Measurements from ENCODE around the gene SFXN2.

The SFXN2 gene

DNA sequence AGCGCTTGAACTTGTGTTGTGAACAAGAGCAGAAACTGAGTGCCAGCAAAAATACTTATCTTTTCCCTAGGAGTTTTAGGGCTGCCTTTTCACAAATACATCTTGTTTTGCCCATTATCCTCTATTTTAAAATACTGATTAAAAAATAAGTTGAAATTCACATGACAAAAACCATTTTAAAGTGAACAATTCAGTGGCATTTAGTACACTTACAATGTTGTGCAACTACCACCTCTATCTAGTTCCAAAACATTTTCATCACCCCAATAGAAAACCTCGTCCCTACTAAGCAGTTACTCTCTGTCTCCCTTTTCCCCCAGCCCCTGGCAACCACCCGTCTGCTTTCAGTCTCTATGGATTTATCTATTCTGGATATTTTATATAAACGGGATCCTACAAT is 30.7 kb downstream of the SFXN2 start:
- H3K27me3 ChIP-seq: no peaks in the 10 kb centered on the region
- no peak for DNase-seq
- no peak overlapping the region for H3K4me3 ChIP-seq (ENCODE audit: low read depth, low read length)

DNA sequence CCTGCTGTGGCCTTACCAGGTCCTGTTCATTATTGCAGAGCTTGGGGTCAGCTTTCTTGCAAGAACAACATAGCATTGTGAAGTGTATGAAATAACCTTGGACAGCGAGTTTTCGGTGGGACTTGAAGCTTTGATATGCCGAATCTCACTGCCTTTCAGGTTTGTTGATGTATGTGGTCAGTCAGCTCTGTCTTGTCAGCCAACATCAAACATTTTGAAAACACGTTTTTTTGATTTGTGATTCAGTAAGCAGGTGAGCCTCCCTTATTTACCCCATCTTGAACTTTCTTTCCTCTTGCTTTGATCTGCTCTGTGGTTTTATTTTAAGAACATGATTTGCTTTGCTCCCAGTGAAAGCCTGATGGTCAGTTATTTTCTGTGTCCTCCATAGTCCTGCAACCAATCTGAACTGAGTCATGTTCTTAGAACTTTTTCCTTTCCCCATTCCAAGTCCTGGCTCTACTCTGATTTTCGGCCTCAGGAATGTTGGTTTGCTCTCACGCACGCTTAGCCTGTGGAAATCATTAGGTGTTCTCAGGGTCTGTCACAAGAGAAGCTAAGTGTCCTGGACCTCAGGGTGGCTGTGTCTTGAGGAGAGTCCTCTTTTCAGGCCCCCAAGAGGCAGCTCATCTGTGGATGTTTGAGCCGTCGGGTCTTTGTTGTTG is 38.0 kb downstream of the SFXN2 start:
- DNase-seq: no peak
- TF ChIP-seq, protein P1, sequence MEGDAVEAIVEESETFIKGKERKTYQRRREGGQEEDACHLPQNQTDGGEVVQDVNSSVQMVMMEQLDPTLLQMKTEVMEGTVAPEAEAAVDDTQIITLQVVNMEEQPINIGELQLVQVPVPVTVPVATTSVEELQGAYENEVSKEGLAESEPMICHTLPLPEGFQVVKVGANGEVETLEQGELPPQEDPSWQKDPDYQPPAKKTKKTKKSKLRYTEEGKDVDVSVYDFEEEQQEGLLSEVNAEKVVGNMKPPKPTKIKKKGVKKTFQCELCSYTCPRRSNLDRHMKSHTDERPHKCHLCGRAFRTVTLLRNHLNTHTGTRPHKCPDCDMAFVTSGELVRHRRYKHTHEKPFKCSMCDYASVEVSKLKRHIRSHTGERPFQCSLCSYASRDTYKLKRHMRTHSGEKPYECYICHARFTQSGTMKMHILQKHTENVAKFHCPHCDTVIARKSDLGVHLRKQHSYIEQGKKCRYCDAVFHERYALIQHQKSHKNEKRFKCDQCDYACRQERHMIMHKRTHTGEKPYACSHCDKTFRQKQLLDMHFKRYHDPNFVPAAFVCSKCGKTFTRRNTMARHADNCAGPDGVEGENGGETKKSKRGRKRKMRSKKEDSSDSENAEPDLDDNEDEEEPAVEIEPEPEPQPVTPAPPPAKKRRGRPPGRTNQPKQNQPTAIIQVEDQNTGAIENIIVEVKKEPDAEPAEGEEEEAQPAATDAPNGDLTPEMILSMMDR (IDR thresholded peaks at IDR 0.05; ENCODE audit: low read depth, low read length): no peak
- no peaks in the 10 kb centered on the region for H3K4me1 ChIP-seq
- no peaks in the 10 kb centered on the region for H3K36me3 ChIP-seq
- H3K27me3 ChIP-seq: no peaks in the 10 kb centered on the region
- H3K9me3 ChIP-seq: no peaks in the 10 kb centered on the region
- no peak overlapping the region for H3K4me3 ChIP-seq (ENCODE audit: low read depth, low read length)

More for the DNA sequence above, 30.7 kb downstream of the SFXN2 start:
- Histone ChIP-seq H3K4me1 (no peaks in the 10 kb centered on the region), H3K9me3 (no peaks in the 10 kb centered on the region), H3K36me3 (no peaks in the 10 kb centered on the region)
- TF ChIP-seq, protein P1 (IDR thresholded peaks at IDR 0.05; ENCODE audit: low read depth, low read length): no peak

DNA sequence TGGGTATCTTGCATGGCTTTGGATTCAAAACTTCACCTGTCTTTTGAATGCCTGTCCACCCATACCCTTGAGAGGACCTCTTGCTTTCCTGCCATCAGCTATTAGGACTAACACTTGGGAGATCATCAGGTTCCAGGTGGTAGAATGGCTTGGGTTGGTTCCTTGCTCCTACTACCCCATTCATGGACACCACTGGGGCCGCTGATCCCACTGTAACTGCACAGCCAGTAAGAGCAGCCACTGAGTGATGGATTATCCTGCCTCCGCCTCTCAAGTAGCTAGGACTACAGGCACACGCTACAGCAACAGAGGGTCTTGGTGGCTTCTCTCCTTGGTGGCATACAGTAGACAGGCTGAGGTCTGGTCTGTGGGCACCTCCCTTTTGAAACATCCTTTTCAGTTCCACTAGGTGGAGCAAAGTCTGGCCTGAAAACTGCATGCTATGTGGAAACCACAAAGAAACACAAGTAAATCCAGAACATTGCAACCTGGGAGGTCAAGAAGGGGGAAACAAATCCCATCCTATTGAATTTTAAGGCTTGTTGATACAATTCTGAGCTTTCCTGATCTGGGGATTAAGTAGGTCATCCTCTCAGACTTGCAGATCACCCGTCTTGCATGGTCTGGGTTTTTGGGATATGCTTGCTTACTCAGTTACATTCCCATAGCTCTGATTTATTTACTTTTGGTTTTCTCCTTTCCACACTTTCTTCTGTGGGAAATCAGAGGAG is 38.7 kb downstream of the SFXN2 start:
- TF ChIP-seq, protein P1 (IDR thresholded peaks at IDR 0.05; ENCODE audit: low read depth, low read length): peak; percentile 68
- H3K4me1 ChIP-seq: no peaks in the 10 kb centered on the region
- H3K9me3 ChIP-seq: no peaks in the 10 kb centered on the region
- H3K4me3 ChIP-seq (ENCODE audit: low read depth, low read length): no peak overlapping the region
- no peaks in the 10 kb centered on the region for H3K36me3 ChIP-seq
- DNase-seq: peak; percentile 33
- H3K27me3 ChIP-seq: no peaks in the 10 kb centered on the region

DNA sequence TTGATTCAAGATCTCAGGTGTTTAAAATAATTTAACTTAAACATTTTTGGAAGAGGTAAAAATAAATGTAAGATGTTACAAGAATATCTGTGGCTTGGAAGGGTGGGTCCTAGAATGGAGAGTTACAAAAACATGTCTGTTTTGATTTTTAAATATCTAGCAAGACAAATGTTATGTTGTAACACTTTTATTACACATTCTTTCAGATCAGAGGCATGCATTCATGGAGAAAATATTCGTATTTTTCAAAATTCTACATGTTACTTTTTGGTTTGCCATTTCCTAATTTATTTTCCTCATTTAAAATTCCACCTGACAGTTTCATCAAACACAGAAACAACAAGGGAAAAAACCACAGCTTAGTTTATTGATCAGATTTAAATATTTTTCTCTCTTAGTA is 39.3 kb downstream of the SFXN2 start:
- H3K36me3 ChIP-seq: no peaks in the 10 kb centered on the region
- TF ChIP-seq, protein P1 (IDR thresholded peaks at IDR 0.05; ENCODE audit: low read depth, low read length): no peak
- H3K9me3 ChIP-seq: no peaks in the 10 kb centered on the region
- DNase-seq: no peak
- 0 out of 2 replicates have a peak, but pooled peaks cover 3% of the 10 kb centered on the region for H3K4me1 ChIP-seq
- H3K4me3 ChIP-seq (ENCODE audit: low read depth, low read length): no peak overlapping the region
- H3K27me3 ChIP-seq: no peaks in the 10 kb centered on the region

DNA sequence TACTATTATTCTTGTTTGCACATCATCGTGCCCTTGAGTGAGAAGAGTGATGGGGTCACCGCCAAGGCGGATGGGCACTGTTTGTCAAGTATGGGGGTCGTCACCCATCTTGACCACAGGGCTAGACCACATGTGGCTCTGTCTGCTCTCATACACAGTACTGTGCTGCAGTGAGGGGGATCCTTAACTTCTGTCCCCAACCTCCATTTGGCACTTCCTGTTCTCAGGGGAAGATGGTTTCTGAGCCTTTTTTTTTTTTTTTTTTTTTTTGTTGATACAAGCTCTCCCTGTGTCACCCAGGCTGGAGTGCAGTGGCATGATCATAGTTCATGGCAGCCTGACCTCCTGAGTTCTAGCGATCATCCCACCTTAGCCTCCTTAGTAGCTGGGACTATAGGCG is 42.9 kb downstream of the SFXN2 start:
- Histone ChIP-seq H3K27me3 (no peaks in the 10 kb centered on the region), H3K36me3 (no peaks in the 10 kb centered on the region), H3K9me3 (no peaks in the 10 kb centered on the region), H3K4me3 (ENCODE audit: low read depth, low read length) (no peak overlapping the region), H3K4me1 (0 out of 2 replicates have a peak, but pooled peaks cover 3% of the 10 kb centered on the region)
- TF ChIP-seq, protein P1 (IDR thresholded peaks at IDR 0.05; ENCODE audit: low read depth, low read length): no peak
- DNase-seq: no peak

All from BE2C (cell line).